Keratinocyte (primary cell): Measurements from ENCODE around the gene PARN. TPM values are rescaled to one million over a fixed set of nuclear protein-coding genes. Genes with fewer than 3 reads are reported as not detected.

Experiments
- DNase-seq: peaks from one replicate; pipeline ENCODE4 v3.0.0-alpha.2; 2011; ENCODE audit warnings: low read depth, missing footprints, low spot score
- FAIRE-seq: peaks from 2 replicates; lab custom pipeline; 2011; peaks lifted over from hg19 to GRCh38; lab: Jason Lieb, UNC
- H2AFZ ChIP-seq: 2 replicates; pipeline ENCODE4 v1.6.0; 2012; ENCODE audit warnings: low read length, control low read depth, inconsistent platforms; ENCODE audit not compliant: control insufficient read depth
- H3K27ac ChIP-seq: 2 replicates; pipeline ENCODE4 v1.5.1; 2011; ENCODE audit warnings: low read length; ENCODE audit not compliant: control insufficient read depth, insufficient read depth
- H3K27me3 ChIP-seq: 3 replicates; pipeline ENCODE4 v1.6.0; 2011; ENCODE audit warnings: low read length; ENCODE audit not compliant: control insufficient read depth, insufficient read depth; ENCODE audit errors: extremely low read depth
- H3K36me3 ChIP-seq, 2 experiments: 2 replicates in 1 of 2; 3 replicates in 1 of 2; pipeline ENCODE4 v1.5.1; 2011; ENCODE audit warnings: low read length in 2 of 2, mild to moderate bottlenecking in 1 of 2; ENCODE audit not compliant: control insufficient read depth in 2 of 2, insufficient read depth in 2 of 2; ENCODE audit errors: extremely low read depth in 1 of 2
- H3K4me1 ChIP-seq: 3 replicates; pipeline ENCODE4 v1.5.1; 2011; ENCODE audit warnings: low read length; ENCODE audit not compliant: control insufficient read depth, insufficient read depth; ENCODE audit errors: extremely low read depth
- H3K4me2 ChIP-seq: 3 replicates; pipeline ENCODE4 v1.6.0; 2011; ENCODE audit warnings: low read depth, low read length; ENCODE audit not compliant: control insufficient read depth, insufficient read depth; ENCODE audit errors: extremely low read depth
- H3K4me3 ChIP-seq, 3 experiments: fragments of 200-600 bp in 1 of 3; sonication (generic) in 1 of 3; 2 replicates in 2 of 3; 3 replicates in 1 of 3; pipeline ENCODE4 v1.5.1; 2011 to 2016; ENCODE audit warnings: low read length in 3 of 3, mild to moderate bottlenecking in 3 of 3, control low read depth in 2 of 3, inconsistent platforms in 1 of 3, low read depth in 1 of 3, mixed read lengths in 1 of 3, mixed run types in 1 of 3, moderate library complexity in 1 of 3; ENCODE audit not compliant: control insufficient read depth in 2 of 3, insufficient read depth in 2 of 3; ENCODE audit errors: extremely low read depth in 1 of 3
- H3K79me2 ChIP-seq: 2 replicates; pipeline ENCODE4 v1.6.0; 2012; ENCODE audit warnings: low read length; ENCODE audit not compliant: control insufficient read depth, insufficient read depth
- H3K9ac ChIP-seq: 3 replicates; pipeline ENCODE4 v1.6.0; 2011; ENCODE audit warnings: low read length; ENCODE audit not compliant: control insufficient read depth, insufficient read depth; ENCODE audit errors: extremely low read depth
- H3K9me1 ChIP-seq: 3 replicates; pipeline ENCODE4 v1.6.0; 2011; ENCODE audit warnings: low read length; ENCODE audit not compliant: control insufficient read depth, insufficient read depth; ENCODE audit errors: extremely low read depth
- H3K9me3 ChIP-seq: 2 replicates; pipeline ENCODE4 v1.5.1; 2012; ENCODE audit warnings: low read depth, low read length; ENCODE audit not compliant: control insufficient read depth
- H4K20me1 ChIP-seq: 3 replicates; pipeline ENCODE4 v1.6.0; 2011; ENCODE audit warnings: low read length; ENCODE audit not compliant: control insufficient read depth, insufficient read depth; ENCODE audit errors: extremely low read depth
- EZH2 ChIP-seq: IDR thresholded peaks from one replicate; pipeline ENCODE4 v1.6.1; 2012; ENCODE audit warnings: inconsistent platforms, mild to moderate bottlenecking, low read length, moderate library complexity
- dilution Hi-C: fragments of 300-500 bp; cut with MboI; formaldehyde crosslinking; loops from one replicate; pipeline ENCODE4 v1.7.0; 2020; ENCODE audit warnings: low sequenced_read_pairs; ENCODE audit not compliant: extremely low pct_ligation_motif_present
- polyA plus RNA-seq, 5 experiments: library from polyadenylated mRNA; depleted of rRNA in 3 of 5; stranded (reverse) in 3 of 5; stranded (forward) in 1 of 5; unstranded in 1 of 5; fragments of >200 nt; gene quantifications; 1 replicate in 1 of 5; 2 replicates in 3 of 5; 3 replicates in 1 of 5; pipeline versions ENCODE4 v1.2.1 to v1.2.3, GENCODE V29; 2011 to 2012; ENCODE audit warnings: missing spikeins in 2 of 5, low read depth in 1 of 5, low replicate concordance in 1 of 5
- TF ChIP-seq, protein P1 (sequence below), 3 experiments: IDR thresholded peaks in 1 of 3; conservative IDR thresholded peaks in 1 of 3; optimal IDR thresholded peaks in 1 of 3; 2 replicates in 2 of 3; 3 replicates in 1 of 3; pipeline versions ENCODE3 to v1.5.1; 2011; ENCODE audit warnings: low read length in 3 of 3, mild to moderate bottlenecking in 3 of 3, moderate library complexity in 2 of 3, control low read depth in 1 of 3, inconsistent platforms in 1 of 3; ENCODE audit not compliant: insufficient read depth in 2 of 3; ENCODE audit errors: extremely low read depth in 1 of 3

PARN gene
- polyA plus RNA-seq, 1 donor (not counting 4 experiments of a cell fraction or from before 2014, with no cell fraction given): 40.8 TPM

DNA sequence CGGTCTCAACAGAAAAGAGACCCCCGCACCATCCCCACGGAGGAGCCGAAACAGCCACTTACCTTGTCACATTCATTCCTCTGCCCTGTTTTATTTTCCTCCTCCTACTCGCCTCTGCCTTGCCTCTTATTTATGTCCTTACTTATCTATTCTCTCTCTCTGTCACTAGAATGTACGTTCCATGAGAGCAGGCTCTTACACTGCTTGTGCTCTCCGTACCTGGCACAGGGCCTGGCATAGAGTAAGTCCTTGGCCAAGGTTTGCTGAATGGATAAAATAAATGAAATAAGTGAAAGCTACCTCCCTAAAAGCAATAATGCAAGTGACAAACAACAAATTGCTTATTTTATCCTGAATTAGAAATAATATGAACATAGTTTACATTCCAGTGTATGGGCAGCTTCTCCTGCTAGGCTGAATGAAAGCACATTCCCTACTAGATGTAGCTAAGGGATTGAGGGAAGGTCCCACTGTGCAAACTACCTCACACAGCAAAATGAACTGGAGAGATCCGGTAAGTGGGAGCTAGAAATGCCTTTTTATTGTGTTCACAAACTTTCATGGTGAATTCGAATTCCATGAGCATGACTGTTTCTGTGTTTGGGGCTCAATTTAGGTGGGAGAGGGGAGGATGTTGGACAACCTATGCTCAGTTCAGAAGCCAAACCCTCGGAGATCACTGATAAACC is 173.1 kb downstream of the PARN start:
- no peak overlapping the region for H3K27ac ChIP-seq
- H2AFZ ChIP-seq: no peak overlapping the region
- no peaks in the 10 kb centered on the region for H3K27me3 ChIP-seq

DNA sequence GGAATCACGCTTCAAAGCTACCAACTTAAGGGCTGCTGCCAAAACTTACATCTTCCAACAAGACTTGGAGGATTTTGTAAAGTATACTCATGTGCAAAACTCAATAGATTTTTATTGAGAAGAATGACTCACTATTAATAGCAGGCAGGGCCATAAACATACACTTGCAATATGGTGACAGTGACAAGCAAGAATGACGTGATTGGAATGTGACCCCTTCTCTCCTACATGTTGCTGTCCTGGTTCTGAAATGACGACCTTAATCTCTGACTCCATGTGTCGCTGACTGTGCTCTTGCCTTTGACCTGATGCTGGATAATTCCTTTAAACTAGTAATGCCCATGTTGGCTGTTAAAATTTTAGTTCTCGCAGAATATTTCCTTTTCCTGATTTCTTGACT is 174.5 kb downstream of the PARN start:
- Histone ChIP-seq H3K4me1 (peaks cover 2% of the 10 kb centered on the region), H3K9me1 (peaks cover 2% of the 10 kb centered on the region), H2AFZ (no peak overlapping the region), H4K20me1 (no peaks in the 10 kb centered on the region), H3K36me3 (peaks cover 0 to 5% of the 10 kb centered on the region in 2 experiments), H3K4me3 (no peak overlapping the region), H3K9me3 (no peaks in the 10 kb centered on the region), H3K79me2 (no peaks in the 10 kb centered on the region), H3K9ac (no peak overlapping the region), H3K27ac (no peak overlapping the region), H3K27me3 (no peaks in the 10 kb centered on the region), H3K4me2 (no peak overlapping the region)
- dilution Hi-C loops: no loop called here
- TF ChIP-seq EZH2: no peak
- TF ChIP-seq, protein P1, sequence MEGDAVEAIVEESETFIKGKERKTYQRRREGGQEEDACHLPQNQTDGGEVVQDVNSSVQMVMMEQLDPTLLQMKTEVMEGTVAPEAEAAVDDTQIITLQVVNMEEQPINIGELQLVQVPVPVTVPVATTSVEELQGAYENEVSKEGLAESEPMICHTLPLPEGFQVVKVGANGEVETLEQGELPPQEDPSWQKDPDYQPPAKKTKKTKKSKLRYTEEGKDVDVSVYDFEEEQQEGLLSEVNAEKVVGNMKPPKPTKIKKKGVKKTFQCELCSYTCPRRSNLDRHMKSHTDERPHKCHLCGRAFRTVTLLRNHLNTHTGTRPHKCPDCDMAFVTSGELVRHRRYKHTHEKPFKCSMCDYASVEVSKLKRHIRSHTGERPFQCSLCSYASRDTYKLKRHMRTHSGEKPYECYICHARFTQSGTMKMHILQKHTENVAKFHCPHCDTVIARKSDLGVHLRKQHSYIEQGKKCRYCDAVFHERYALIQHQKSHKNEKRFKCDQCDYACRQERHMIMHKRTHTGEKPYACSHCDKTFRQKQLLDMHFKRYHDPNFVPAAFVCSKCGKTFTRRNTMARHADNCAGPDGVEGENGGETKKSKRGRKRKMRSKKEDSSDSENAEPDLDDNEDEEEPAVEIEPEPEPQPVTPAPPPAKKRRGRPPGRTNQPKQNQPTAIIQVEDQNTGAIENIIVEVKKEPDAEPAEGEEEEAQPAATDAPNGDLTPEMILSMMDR (optimal IDR thresholded peaks at IDR 0.05 in 1 of 3, IDR thresholded peaks at IDR 0.05 in 1 of 3, conservative IDR thresholded peaks at IDR 0.05 in 1 of 3; ENCODE audit: extremely low read depth in 1 of 3, insufficient read depth in 2 of 3, low read length in 3 of 3): no peak
- FAIRE-seq: no peak
- no peak for DNase-seq

More for the DNA sequence above, 173.1 kb downstream of the PARN start:
- peaks cover 2% of the 10 kb centered on the region for H3K4me1 ChIP-seq
- no peaks in the 10 kb centered on the region for H3K9me3 ChIP-seq
- no peak overlapping the region for H3K4me3 ChIP-seq
- dilution Hi-C loops: no loop called here
- TF ChIP-seq EZH2: no peak
- TF ChIP-seq, protein P1 (optimal IDR thresholded peaks at IDR 0.05 in 1 of 3, IDR thresholded peaks at IDR 0.05 in 1 of 3, conservative IDR thresholded peaks at IDR 0.05 in 1 of 3; ENCODE audit: extremely low read depth in 1 of 3, insufficient read depth in 2 of 3, low read length in 3 of 3): no peak
- no peaks in the 10 kb centered on the region for H3K79me2 ChIP-seq
- H3K4me2 ChIP-seq: no peak overlapping the region
- FAIRE-seq (no peak), DNase-seq (no peak)
- no peak overlapping the region for H3K9ac ChIP-seq
- H3K36me3 ChIP-seq: peaks cover 0 to 6% of the 10 kb centered on the region in 2 experiments
- H4K20me1 ChIP-seq: no peaks in the 10 kb centered on the region
- H3K9me1 ChIP-seq: peaks cover 2% of the 10 kb centered on the region
